ENCODE data around the gene DCLRE1B. TPM values are rescaled to one million over a fixed set of nuclear protein-coding genes. Genes with fewer than 3 reads are reported as not detected.
A peak's percentile ranks its signal among the peaks of the same experiment; 100 is the strongest.

DCLRE1B gene
- total RNA-seq, 4 donors from 2014 or later, result 1.4 to 3.3 (median 1.7) TPM

- in situ Hi-C loops (cut with MboI; ENCODE audit: low sequenced_read_pairs in 4 of 4), result no loop called here
- H3K4me3 ChIP-seq, result no peak overlapping the region
- no peaks in the 10 kb centered on the region for H3K27me3 ChIP-seq
- H3K36me3 ChIP-seq, result no peaks in the 10 kb centered on the region
- H3K27ac ChIP-seq, result no peak overlapping the region
- peaks cover 5 to 14% of the 10 kb centered on the region in 2 donors for H3K4me1 ChIP-seq
- TF ChIP-seq, protein P1, sequence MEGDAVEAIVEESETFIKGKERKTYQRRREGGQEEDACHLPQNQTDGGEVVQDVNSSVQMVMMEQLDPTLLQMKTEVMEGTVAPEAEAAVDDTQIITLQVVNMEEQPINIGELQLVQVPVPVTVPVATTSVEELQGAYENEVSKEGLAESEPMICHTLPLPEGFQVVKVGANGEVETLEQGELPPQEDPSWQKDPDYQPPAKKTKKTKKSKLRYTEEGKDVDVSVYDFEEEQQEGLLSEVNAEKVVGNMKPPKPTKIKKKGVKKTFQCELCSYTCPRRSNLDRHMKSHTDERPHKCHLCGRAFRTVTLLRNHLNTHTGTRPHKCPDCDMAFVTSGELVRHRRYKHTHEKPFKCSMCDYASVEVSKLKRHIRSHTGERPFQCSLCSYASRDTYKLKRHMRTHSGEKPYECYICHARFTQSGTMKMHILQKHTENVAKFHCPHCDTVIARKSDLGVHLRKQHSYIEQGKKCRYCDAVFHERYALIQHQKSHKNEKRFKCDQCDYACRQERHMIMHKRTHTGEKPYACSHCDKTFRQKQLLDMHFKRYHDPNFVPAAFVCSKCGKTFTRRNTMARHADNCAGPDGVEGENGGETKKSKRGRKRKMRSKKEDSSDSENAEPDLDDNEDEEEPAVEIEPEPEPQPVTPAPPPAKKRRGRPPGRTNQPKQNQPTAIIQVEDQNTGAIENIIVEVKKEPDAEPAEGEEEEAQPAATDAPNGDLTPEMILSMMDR (IDR thresholded peaks at IDR 0.05 in 4 of 5, conservative IDR thresholded peaks at IDR 0.05 in 1 of 5), result no peak
- TF ChIP-seq POLR2A (IDR thresholded peaks at IDR 0.05), result no peak
- H3K9me3 ChIP-seq, result no peaks in the 10 kb centered on the region
- peak; percentile 62 to 94 for ATAC-seq
- DNase-seq, result peak; percentile 4 to 40
- intact Hi-C loops (cut with DNase I; ENCODE audit: low total_unique reads), result no loop called here
These were observed 23.5 kb upstream of the DCLRE1B start for GRCh38 chr1:113881661-113882060.

- intact Hi-C loops (cut with DNase I; ENCODE audit: low total_unique reads), result no loop called here
- DNase-seq (no peak), ATAC-seq (no peak)
- Histone ChIP-seq H3K27me3 (no peaks in the 10 kb centered on the region), H3K4me3 (no peak overlapping the region), H3K36me3 (no peaks in the 10 kb centered on the region), H3K9me3 (no peaks in the 10 kb centered on the region), H3K27ac (no peak overlapping the region), H3K4me1 (peaks cover 5% of the 10 kb centered on the region in 2 donors)
- TF ChIP-seq, protein P1 (IDR thresholded peaks at IDR 0.05 in 4 of 5, conservative IDR thresholded peaks at IDR 0.05 in 1 of 5), result no peak
- no peak for TF ChIP-seq POLR2A (IDR thresholded peaks at IDR 0.05)
- in situ Hi-C loops (cut with MboI; ENCODE audit: low sequenced_read_pairs in 4 of 4), result no loop called here
These were observed 18.4 kb upstream of the DCLRE1B start for GRCh38 chr1:113886417-113887401.

- in situ Hi-C loops (cut with MboI; ENCODE audit: low sequenced_read_pairs in 4 of 4), result no loop called here
- no peaks in the 10 kb centered on the region for H3K4me1 ChIP-seq
- ATAC-seq, result no peak
- intact Hi-C loops (cut with DNase I; ENCODE audit: low total_unique reads), result no loop called here
- H3K4me3 ChIP-seq, result no peak within 1 kb of the TSS
- no peaks in the 10 kb centered on the region for H3K27me3 ChIP-seq
- H3K9me3 ChIP-seq, result no peaks in the 10 kb centered on the region
- no peak for DNase-seq
- no peaks in the 10 kb centered on the region for H3K36me3 ChIP-seq
- no peak within 1 kb of the TSS for H3K27ac ChIP-seq
- TF ChIP-seq, protein P1 (IDR thresholded peaks at IDR 0.05 in 4 of 5, conservative IDR thresholded peaks at IDR 0.05 in 1 of 5), result no peak
- TF ChIP-seq POLR2A (IDR thresholded peaks at IDR 0.05), result no peak
These were observed 17.5 kb upstream of the DCLRE1B start, which contains the start of gene BCL2L15 for GRCh38 chr1:113887402-113888175. Gene BCL2L15, minus strand, starts transcription at chr1:113887581. Its CDS starts 206 bp downstream, at chr1:113887375.

- DNase-seq (no peak), ATAC-seq (no peak)
- in situ Hi-C loops (cut with MboI; ENCODE audit: low sequenced_read_pairs in 4 of 4), result no loop called here
- H3K4me1 ChIP-seq, result no peaks in the 10 kb centered on the region
- no peak for TF ChIP-seq POLR2A (IDR thresholded peaks at IDR 0.05)
- TF ChIP-seq, protein P1 (IDR thresholded peaks at IDR 0.05 in 4 of 5, conservative IDR thresholded peaks at IDR 0.05 in 1 of 5), result no peak
- peaks cover 0 to 21% of the 10 kb centered on the region in 2 donors for H3K36me3 ChIP-seq
- no peak overlapping the region for H3K27ac ChIP-seq
- intact Hi-C loops (cut with DNase I; ENCODE audit: low total_unique reads), result no loop called here
- H3K27me3 ChIP-seq, result no peaks in the 10 kb centered on the region
- no peaks in the 10 kb centered on the region for H3K9me3 ChIP-seq
- no peak overlapping the region for H3K4me3 ChIP-seq
These were observed 14.3 kb upstream of the DCLRE1B start for GRCh38 chr1:113890816-113891215.
